Measurements from ENCODE around the gene MYL5.

The MYL5 gene

GRCh38 chr4:706834-707598 is 32.7 kb downstream of the MYL5 start:
- DNase-seq (ENCODE audit: low read depth in 2 of 2): no peak

DNA sequence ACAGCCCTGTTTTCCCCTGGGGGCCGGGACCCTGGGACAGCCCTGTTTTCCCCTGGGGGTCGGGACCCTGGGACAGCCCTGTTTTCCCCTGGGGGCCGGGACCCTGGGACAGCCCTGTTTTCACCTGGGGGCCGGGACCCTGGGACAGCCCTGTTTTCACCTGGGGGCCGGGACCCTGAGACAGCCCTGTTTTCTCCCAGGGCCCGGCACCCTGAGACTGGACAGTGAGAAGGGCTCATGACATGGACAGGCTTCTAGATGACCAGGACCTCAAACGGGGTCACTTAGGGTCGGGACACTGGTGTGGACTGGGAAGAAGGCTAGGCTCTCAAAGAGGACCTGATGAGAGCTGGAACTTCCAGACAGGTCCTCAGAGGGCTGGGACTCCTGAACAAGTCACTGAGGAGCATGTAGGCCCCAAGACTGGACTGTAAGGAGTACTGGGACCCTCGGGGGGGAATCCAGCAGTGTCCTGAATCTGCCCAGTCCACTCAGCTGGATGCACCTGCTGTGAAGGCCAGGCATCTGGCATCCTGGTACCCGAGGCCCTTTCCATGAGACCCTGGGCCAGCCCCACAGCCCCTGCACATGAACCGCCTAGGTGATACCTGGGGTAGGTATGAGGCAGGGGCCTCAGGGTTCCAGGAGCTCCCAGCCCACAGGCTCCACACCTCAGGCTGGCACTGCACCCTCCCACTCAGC is 33.7 kb downstream of the MYL5 start:
- no peak for DNase-seq (ENCODE audit: low read depth in 2 of 2)

DNA sequence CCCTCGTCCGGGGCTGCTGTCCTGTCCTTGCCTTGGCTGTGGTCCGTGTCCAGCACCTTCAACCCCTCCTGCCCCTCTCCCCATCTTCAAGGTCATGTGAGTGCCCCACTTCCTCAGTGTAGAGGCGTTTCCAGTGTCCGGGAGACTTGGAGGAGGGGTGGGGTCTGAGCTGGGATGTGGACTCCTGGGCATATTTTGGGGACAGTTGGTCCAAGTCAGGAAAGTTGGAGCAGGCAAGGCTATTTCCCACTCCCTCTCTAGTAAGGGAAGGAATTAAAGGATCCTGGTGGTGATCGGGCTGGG is 34.2 kb downstream of the MYL5 start:
- no peak for DNase-seq (ENCODE audit: low read depth in 2 of 2)

GRCh38 chr4:709348-709747 is 35.0 kb downstream of the MYL5 start:
- DNase-seq (ENCODE audit: low read depth in 2 of 2): no peak

DNA sequence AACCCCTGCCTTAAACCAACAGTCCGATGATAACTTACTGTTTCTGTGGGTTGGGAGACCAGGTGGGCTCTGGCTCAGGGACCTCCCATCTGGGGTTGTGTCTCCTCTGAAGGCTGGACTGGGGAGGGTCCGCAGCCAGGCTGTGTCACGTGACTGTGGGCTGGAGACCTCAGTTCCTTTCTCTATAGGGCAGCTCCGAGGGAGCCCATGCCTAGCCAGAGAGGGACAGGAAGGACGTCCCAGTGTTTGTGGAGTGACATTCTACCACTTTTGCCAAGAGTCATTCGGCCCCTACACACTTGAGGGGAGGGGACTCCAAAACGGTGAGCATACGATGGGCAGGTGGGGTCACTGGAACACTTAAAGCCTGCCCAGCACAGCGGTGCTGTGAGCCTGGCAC is 35.8 kb downstream of the MYL5 start:
- no peak for DNase-seq (ENCODE audit: low read depth in 2 of 2)

- DNase-seq (ENCODE audit: low read depth in 2 of 2): no peak
These were observed 36.6 kb downstream of the MYL5 start for GRCh38 chr4:710916-711315.

DNA sequence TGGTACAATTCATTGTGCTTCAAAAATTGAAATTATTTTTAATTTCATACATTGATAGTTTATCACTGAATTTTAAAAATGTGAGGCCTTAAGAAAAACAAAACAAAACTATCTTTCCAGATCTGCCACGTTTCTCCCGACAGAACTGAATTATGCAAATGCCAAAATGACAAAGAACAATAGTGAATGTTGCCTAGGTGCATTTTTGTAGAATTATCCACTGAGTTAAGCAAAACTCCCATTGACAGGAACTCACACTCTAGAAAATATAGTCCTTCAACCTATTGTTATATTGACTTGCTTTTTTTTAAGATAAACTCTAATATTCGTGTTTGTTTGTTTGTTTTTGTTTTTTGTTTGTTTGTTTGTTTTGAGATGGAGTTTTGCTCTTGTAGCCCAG is 37.8 kb downstream of the MYL5 start:
- DNase-seq (ENCODE audit: low read depth in 2 of 2): no peak

DNA sequence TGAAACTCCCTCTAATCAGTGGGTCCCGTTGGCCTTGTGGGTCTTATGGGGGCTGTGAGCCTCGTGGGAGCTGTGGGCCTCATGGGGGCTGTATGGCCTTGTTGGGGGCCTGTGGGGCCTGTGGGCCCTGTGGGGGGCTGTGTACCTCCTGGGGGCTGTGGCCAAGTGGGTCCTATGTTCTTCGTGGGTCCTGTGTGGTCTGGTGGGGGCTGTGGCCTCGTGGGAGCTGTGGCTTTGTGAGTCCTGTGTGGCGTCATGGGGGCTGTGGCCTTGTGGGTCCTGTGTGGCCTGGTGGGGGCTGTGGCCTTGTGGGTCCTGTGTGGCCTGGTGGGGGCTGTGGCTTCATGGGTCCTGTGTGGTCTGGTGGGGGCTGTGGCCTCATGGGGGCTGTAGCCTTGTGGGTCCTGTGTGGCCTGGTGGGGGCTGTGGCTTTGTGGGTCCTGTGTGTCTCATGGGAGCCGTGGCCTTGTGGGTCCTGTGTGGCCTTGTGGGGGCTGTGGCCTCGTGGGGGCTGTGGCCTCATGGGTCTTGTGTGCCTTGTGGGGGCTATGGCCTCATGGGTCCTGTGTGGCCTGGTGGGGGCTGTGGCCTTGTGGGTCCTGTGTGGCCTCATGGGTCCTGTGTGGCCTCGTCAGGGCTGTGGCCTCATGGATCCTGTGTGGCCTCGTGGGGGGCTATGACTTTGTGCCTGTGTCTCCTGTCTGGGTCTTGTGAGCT is 38.7 kb downstream of the MYL5 start:
- no peak for DNase-seq (ENCODE audit: low read depth in 2 of 2)

DNA sequence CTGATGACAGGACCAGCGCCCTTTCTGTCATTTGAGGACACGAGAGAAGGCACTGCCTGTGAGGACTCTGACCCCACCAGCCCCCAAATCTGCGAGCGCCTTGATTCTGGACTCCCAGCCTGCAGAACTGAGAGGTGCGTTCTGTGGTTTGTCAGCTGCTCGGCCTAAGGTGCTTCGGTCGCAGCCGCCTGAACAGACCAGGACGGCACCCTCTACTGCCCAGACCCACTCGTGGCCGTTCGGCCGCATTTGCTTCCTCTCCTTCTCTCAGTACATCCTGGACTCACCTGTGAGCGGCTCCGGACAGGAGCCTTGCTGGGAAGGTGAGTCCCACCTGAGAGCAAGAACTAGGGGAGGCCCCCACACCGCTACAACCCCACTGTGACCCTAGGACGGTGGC is 39.7 kb downstream of the MYL5 start:
- DNase-seq (ENCODE audit: low read depth in 2 of 2): no peak

DNA sequence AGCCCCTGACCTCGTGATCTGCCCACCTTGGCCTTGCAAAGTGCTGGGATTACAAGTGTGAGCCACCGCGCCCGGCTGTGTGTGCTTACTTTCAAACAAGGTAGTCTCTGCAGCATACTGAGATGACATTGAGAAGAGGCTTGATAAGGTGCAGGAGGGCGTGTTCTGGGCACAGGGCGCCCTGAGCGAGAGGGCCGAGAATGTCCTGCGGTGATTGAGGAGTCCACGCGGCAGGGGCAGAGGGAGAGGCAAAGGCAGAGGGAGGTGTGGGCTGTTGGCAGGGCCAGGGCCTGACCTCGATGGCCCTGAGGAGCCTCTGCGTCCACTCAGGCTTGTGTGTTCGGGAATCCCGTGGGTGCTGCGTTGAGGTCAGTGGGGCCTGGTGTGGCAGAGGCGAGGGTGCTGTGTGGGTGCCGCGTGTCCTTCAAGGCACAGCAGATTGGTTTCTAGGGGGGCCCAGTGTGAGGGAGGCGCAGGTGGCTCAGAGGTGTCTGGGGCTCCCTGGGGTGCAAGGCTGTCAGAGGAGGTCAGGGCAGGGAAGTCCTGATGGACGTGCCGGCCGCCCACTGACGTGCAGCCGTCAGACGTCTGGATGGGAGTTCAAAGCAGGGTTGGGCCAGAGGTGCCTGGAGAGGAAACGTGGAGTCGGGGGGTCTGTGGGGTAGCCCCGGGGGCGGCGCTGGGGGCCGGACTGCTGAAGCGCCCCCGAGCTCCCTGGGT is 43.4 kb downstream of the MYL5 start:
- DNase-seq (ENCODE audit: low read depth in 2 of 2): no peak

DNA sequence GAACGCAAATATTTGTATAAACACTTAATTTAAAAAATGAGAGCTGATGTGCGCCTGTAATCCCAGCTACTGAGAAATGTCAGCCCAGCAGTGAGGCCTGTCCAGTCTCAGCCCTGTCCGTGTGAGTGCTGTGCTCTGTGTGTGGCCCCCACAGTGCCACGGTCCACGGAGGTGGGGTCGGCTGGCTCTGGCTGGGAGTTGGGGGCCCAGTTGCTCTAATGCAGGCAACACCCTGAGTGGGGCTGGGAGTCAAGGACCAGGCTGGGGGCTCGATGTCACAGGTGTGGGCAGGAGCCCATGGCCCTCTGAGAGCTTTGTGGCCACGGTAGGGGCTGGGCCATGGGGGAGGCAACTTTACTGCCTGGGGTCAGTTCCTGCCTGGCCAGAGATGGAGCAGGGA is 44.1 kb downstream of the MYL5 start:
- no peak for DNase-seq (ENCODE audit: low read depth in 2 of 2)

DNA sequence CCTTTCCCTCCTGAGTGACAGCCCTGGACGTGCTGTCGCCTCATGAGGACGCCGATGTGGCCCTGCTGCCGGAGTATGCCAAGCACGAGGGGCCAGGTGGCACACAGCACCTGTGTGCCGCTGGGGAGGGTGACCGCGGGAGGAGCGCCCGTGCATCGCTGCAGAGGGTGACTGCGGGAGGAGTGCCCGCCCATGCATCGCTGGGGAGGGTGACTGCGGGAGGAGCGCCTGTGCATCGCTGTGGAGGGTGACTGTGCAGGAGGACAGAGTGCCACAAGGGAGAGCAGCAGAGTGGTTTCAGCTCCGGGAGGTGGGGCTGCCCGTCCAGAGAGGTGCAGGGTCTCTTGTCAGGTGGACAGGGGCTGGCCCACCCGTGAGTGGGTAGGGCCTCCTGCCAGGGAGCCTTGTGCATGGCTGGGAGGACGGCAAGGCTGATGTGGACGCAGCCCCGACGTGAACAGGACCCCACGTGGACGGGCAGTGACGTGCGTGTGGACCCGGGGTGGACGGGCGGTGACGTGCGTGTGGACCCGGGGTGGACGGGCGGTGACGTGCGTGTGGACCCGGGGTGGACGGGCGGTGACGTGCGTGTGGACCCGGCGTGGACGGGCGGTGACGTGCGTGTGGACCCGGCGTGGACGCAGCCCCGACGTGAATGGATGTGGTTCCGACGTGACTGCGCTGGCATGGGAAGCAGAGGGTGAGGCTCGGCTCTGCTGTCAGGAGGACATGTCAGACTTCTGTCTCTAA is 45.9 kb downstream of the MYL5 start:
- no peak for DNase-seq (ENCODE audit: low read depth in 2 of 2)

DNA sequence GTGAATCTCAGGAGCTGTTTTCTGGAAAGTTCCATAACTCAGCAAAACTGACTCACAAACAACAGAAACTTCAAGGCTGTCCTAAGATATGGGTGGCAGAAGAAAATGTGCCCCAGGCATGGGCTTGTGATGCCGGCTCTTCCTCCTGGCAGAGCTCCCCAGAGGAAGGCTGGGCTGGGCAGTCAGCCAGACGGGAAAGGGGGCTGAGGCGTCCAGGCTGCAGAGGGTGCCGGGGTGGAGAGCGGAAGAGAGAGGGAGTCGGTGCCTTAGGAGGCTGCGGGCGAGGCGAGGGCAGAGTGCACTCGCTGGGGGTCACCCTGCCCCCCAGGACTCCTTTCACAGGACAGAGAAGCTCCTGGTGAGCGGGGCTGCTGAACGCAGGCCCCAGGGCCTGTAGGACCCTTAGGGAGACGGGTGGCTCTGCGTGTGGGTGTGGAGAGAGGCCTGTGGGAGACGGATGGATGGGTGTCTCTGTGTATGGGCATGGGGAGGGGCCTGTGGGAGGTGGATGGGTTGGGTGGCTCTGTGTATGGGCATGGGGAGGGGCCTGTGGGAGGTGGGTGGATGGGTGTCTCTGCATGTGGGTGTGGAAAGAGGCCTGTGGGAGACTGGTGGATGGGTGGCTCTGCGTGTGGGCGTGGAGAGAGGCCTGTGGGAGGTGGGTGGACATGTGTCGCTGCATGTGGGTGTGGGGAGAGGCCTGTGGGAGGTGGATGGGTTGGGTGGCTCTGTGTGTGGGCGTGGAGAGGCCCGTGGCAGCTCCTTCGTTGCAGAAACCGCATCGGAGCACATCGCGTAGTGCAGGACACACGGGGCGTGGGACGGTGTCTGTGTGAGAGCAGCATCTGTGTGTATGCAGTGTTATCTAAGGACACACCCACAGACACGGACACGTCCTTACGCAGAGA is 47.2 kb downstream of the MYL5 start:
- DNase-seq (ENCODE audit: low read depth in 2 of 2): no peak

- DNase-seq (ENCODE audit: low read depth in 2 of 2): no peak
These were observed 47.9 kb downstream of the MYL5 start for GRCh38 chr4:722169-722725.

DNA sequence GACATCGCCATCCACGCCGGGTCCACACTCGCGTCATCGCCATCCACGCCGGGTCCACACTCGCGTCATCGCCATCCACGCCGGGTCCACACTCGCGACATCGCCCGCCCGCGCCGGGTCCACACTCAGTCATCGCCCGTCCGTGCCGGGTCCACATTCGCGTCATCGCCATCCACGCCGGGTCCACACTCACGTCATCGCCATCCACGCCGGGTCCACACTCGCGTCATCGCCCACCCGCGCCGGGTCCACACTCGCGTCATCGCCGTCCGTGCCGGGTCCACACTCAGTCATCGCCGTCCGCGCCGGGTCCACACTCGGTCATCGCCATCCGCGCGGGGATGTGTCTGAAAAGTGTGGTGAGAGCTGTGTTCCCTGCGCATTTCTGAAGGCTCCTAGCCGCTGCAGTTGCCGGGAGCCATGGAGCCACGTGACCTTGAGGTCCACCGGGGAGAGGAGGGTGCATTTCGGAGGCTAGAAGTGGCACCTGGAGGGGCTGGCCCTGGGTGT is 48.6 kb downstream of the MYL5 start:
- no peak for DNase-seq (ENCODE audit: low read depth in 2 of 2)

DNA sequence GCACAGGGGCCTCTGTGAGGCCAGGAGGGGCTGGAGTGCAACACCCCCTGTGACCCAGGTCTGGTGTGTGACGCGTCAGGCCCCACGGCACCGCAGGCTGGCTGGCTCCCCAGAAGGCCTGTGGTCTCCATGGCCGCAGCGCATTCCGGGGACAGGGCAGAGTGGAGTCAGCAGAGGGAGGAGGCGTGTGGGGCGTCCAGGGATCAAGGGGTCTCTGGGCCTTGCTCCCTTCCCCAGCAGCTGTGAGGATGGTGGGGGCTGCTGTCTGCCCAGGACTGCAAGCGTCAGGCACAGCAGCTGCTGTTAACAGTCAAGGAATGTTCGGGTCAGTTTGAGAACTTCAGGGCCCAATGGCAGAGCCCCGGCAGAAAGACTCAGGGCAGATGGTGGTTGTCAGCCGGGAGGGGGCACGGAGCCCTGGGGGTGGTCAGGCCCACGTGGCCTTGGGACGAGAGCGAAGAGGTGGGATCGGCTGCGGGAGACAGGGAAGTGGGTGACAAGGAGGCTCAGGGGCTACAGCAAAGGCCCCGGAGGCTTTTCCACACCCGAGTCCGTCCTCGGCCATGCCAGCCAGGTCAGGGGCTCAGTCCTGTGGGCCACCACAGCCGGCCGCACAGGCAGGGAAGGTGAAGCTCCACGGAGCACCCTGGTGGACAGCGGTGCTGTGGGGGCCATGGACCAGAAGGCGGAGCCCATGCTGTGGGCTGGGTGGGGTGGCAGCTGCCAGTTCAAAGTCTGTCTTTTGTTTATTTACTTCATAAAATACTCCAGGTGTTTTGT is 49.6 kb downstream of the MYL5 start:
- DNase-seq (ENCODE audit: low read depth in 2 of 2): no peak

GRCh38 chr4:725391-726234 is 51.3 kb downstream of the MYL5 start:
- DNase-seq (ENCODE audit: low read depth in 2 of 2): no peak

- peak; percentile 22 to 29 for DNase-seq (ENCODE audit: low read depth in 2 of 2)
These were observed 52.0 kb downstream of the MYL5 start for GRCh38 chr4:726235-726787.
